GM13977 (cell line): ENCODE data around the gene CXCL16.

Source experiments
- DNase-seq: peaks from one replicate; pipeline ENCODE4 v3.0.0; 2012; ENCODE audit warnings: low spot score
- CTCF ChIP-seq: IDR thresholded peaks from 2 replicates; pipeline ENCODE4 v1.5.1; 2012; ENCODE audit warnings: mild to moderate bottlenecking, control low read depth; ENCODE audit not compliant: insufficient read depth; ENCODE audit errors: extremely low read depth, missing control alignments
- in situ Hi-C: fragments of 300-500 bp; cut with MboI; formaldehyde crosslinking; loops from one replicate; pipeline ENCODE4 v1.12.0; 2022; ENCODE audit warnings: low sequenced_read_pairs, low pct_unique_long_range_greater_than_20kb, mixed read lengths, inconsistent platforms; ENCODE audit not compliant: unreplicated experiment

Gene CXCL16

GRCh38 chr17:4769628-4770027 is 29.9 kb upstream of the CXCL16 start:
- DNase-seq = no peak
- in situ Hi-C loops = no loop called here
- TF ChIP-seq CTCF = no peak

- DNase-seq = no peak
- TF ChIP-seq CTCF = no peak
- in situ Hi-C loops = no loop called here
Measured at GRCh38 chr17:4768298-4768697, 28.6 kb upstream of the CXCL16 start.

- no peak for TF ChIP-seq CTCF
- DNase-seq = no peak
- in situ Hi-C loops = no loop called here
Measured at GRCh38 chr17:4766723-4767122, 27.0 kb upstream of the CXCL16 start.

GRCh38 chr17:4766201-4766600 is 26.5 kb upstream of the CXCL16 start:
- DNase-seq = no peak
- in situ Hi-C loops = no loop called here
- TF ChIP-seq CTCF = no peak

GRCh38 chr17:4764595-4764994 is 24.9 kb upstream of the CXCL16 start:
- no peak for TF ChIP-seq CTCF
- in situ Hi-C loops = no loop called here
- DNase-seq = no peak

GRCh38 chr17:4759776-4760236 is 20.1 kb upstream of the CXCL16 start:
- DNase-seq = no peak
- no peak for TF ChIP-seq CTCF
- in situ Hi-C loops = no loop called here

GRCh38 chr17:4753392-4753791 is 13.7 kb upstream of the CXCL16 start:
- TF ChIP-seq CTCF = no peak
- DNase-seq = no peak
- in situ Hi-C loops = no loop called here
